Islet precursor cell (in vitro differentiated cells): ENCODE results near the gene ERGIC1.
"Not testable (repeated sequence)": the region's sequence is repeated elsewhere in the genome, so short reads cannot be mapped to it uniquely, and the experiment has no call there.

ENCODE experiments used
- DNase-seq: peaks from one replicate; pipeline ENCODE4 v3.0.0-alpha.2; 2018

The ERGIC1 gene

DNA sequence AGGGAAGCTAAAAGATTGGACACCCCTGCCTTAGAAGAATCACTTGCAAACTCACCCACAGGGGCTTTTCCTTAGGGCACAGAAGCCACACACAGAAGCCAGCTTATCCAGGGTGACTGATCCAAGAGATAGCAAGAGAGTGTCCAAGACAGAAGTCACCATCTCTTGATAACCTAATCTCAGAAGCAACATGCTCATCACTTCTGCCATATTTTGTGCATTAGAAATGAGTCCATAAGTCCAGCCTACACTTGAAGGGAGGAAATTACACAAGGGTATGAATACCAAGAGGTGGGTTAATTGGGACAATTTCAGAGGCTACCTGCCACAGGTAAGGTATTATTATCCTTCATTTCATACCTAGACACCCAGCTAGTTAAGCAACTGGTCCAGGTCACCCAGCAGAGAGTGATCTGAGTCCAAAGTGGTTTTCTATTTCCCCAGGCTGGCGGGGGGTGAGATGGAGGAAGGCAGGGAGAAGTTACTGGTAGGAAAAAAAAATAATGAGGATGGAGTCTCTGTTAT, 3.7 kb upstream of the ERGIC1 start:
- DNase-seq = no peak

DNA sequence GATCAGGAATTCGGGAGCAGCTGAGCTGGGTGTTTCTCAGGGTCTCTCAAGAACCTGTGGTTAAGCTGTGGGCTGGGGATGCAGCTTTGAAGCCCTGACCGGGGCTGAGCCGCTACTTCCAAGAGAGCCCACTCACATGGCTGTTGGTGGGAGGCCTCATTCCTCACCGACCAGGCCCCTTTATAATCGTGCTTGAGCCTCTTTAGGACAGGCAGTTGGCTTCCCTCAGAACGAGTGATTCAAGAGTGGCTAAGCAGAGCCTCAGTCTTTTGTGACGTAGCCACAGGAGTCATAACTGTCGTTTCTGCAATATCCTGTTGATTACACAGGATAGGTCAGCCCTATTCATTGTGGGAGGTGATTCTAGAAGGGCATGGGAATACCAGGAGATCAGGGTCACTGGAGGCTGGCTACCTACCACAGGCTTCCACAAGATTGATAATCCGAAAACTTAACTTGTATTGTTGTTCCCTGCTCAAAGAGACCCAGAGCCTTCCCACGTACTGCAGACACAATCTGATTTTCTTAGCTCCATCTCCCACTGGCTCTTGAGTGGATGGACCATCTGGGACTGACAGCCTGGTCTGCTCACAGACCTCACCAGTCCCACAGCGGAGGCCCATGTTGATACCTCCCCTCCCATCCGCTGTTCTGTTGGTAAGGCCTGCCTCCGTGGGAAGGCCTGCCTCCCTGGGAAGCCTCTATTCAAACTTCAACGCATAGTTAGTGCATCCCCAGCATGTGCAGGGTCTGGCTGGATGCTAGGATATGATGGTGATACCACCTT, 3.0 kb upstream of the ERGIC1 start:
- DNase-seq = no peak

GRCh38 chr5:172832383-172833315, 1.4 kb upstream of the ERGIC1 start:
- no peak for DNase-seq

DNA sequence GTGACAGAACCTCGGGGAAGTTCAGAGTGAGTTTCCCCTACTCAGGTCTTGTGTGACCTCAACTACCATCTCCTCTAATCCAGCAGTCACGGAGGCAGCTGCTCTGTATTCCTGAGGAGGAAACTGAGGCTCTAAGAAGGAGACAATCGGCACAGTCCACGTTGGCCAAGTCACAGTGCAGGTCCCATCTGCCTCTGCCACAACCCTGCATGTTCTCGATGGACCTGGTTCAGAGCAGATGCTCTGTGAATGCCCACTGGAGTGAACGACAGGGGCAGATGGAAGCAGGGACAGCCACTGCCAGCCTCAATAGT, 722 bp upstream of the ERGIC1 start:
- no peak for DNase-seq

- DNase-seq = peak; percentile 87
Measured at GRCh38 chr5:172834415-172835289, 601 bp downstream of the ERGIC1 start.

- DNase-seq = no peak
Measured at GRCh38 chr5:172835290-172835993, 1.4 kb downstream of the ERGIC1 start.

- no peak for DNase-seq
Measured at GRCh38 chr5:172835994-172836356, 1.9 kb downstream of the ERGIC1 start.

DNA sequence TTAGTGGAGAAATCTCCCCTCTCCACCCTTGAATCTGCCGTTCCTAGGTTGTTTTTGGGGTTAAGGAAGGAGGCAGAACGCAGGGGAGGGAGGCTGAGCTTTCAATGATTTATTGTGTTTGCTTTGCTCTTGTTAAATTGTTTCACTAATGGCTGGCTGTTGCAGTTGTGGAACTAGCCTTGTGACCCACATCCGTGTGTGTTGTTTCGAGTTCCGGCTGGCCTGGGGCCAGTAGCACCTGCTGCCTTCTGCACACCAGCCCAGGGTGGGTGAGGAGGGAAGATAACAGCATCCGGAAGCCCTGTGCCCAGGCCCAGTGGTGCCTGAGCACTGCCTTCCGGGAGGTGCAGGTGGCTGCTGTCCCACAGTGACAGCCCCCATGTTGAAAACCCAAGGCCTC, 3.6 kb downstream of the ERGIC1 start:
- no peak for DNase-seq

DNA sequence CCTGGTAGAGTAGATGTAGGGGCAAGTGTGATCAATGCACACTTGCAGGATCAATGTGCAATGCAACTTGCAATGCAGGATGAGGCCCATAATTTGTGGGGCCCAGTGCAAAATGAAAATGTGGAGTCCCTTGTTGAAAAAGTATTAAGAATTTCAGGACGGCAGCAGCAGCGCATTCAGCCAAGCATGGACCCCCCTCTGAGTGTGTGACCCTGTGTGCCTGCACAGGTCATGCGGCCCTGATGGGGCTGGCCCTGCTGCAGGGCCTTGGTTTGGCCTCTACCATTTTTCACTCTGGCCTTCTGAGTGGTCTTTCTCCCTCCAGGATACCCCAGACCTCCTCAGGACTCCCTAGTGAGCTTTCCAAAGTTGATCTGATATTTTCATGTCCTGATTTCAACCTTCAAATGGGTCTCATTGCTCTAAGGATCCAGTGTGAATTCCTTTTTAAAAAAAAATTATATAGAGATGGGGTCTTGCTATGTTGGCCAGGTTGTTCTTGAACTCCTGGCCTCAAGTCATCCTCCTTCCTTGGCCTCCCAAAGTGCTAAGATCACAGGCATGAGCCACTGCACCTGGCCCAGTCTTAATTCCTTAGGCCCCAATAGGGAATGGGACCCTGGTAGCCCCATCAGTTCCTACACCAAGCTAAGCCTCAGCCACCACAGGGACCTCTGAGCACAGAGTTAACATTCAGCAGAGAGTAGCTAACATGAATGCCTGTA, 4.3 kb downstream of the ERGIC1 start:
- DNase-seq = no peak

- no peak for DNase-seq
Measured at GRCh38 chr5:172839669-172840431, 5.8 kb downstream of the ERGIC1 start.

DNA sequence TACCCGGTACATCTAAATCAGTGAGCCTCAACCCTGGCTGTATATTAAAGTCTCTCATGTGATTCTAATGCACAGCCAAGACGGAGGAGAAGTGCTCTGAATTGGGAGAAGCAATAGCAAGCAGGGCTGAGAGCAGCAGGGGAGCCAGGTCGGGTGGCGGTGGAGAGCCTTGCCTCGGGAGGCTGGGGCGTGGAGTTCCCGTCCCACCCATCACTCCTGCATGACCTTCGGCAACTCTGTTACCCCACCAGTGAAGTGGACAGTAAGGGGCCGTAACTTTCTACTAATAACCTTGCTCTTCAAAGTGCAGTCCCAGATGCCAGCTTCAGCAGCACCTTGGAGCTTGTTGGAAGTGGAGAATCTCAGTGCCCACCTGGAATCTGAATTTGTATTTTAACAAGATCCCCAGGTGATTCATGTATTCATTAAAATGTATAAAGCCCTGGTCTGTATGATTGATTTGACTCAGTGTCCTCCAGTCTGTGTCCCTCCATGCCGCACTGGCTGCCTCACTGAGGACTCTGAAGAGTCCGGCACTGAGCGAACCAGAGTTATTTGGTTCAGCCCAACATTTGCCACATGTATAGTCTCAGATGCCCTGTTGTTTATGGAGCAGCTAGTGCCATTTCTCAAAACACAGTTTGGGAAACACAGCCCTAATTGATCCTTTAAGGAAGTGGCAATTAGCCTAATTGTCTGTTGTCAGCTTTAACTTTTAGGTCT, 6.5 kb downstream of the ERGIC1 start:
- DNase-seq = no peak

DNA sequence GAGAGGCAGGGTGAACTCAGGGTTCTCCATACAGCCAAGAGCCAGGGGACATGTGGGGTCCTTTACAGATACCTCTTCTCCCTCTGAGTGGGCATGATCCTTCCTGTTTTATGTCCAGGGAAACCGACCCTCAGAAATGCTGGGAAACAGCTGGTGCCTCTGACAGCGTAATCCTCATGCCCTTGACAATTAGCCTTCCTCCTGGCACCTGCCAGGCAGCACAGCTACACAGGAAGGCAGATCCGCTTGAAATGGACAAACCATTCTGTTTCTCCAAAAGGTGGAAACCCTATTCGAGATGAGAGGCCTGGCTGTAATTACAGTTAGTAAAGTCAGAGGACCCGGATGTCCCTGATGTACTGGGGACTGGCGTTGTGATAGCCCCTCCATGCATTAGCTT, 7.2 kb downstream of the ERGIC1 start:
- DNase-seq = no peak

DNA sequence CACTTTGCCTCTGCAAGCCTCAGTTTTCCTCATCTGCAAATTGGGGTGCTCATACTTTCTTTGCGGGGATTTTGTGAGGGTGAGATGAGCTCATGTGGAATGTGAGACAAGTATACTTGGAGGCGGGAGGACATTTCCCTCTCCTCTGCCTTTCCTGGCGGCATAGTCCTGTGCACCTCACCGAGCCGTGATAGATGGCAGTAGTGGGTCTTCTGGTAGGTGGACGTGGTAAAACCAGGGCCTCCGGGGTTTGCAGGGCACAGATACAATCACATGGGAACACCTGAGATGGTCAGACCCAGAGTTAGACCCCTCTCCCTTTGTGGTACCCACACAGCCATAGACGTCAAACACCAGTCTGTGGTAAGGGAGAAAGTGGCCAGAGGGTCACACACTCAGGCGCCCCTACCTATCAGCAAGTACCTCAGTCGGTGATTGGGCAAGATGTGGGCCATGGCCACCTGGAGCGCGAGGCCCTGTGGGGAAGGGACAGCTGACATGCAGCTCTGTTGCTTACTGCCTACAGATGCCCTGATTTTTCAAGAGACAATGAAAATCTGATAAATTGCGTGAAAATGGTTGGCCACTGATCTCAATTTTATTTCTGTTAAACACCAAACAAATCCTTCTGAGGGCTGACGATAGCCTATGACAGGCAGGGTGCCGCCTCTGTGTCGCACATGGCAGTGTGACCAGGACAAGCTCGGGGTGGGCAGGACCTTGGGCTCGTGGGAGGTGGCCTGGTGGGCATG, 9.9 kb downstream of the ERGIC1 start:
- no peak for DNase-seq

GRCh38 chr5:172844577-172844838, 10.5 kb downstream of the ERGIC1 start:
- DNase-seq = no peak

- DNase-seq = no peak
Measured at GRCh38 chr5:172845154-172845553, 11.1 kb downstream of the ERGIC1 start.

DNA sequence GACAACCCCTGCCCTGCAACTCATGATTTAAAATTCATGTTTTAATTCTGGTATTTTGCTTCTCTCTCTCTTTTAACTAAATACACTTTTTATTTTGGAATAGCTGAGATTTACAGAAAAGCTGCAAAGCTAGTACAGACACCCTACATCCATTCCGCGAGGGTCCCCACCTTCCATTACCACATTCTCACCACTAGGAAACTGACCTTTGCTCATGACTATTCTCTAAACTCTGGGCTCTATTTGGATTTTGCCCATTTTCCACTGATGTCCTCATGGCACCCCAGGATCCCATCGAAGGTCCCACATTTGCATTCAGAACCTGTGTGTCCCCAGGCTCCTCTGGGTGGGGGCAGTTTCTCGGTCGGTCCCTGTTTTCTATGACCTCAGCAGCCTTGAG, 11.5 kb downstream of the ERGIC1 start:
- no peak for DNase-seq

DNA sequence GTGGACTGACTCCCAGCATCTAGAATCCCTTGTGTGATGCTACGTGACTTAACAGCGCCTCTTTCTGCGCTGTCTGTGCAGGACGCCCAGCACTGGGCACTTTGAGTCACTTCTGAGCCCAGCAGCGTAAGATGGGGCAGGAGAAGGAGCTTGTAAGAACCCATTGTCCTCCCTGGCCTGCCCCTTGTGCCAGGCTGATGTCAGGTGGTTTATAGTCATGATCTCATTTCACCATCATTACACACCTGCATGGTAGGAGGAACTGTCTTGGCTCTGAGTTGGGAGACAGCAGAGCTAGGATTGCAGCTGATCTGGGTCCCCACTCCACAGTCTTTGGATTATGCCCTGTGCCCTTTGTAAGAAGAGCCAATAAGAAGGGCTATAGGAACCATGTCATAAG, 12.2 kb downstream of the ERGIC1 start:
- no peak for DNase-seq

GRCh38 chr5:172846677-172847076, 12.6 kb downstream of the ERGIC1 start:
- DNase-seq = no peak

GRCh38 chr5:172847584-172847983, 13.5 kb downstream of the ERGIC1 start:
- not testable (repeated sequence) for DNase-seq

GRCh38 chr5:172848419-172848818, 14.4 kb downstream of the ERGIC1 start:
- no peak for DNase-seq
